HepG2 (cell line): ENCODE results near the gene FKBP14. TPM values are rescaled to one million over a fixed set of nuclear protein-coding genes. Genes with fewer than 3 reads are reported as not detected.

ENCODE experiments used
- ATAC-seq: fragments of 200-7000 bp; cut with Tn5 transposase; 3 replicates; pipeline ENCODE4 v1.9.1; 2020; ENCODE audit warnings: mild to moderate bottlenecking, moderate library complexity
- BruUV-seq: library from RNA; stranded (reverse); fragments of 400-500 nt; replicated peaks from 2 replicates; lab custom pipeline; 2021; lab: Mats Ljungman, UMichigan
- CTCF ChIA-PET: fragments of 300-600 bp; formaldehyde crosslinking; extraction: SDS; loops from one replicate; lab custom pipeline; 2021; ENCODE audit warnings: low total read pairs, inconsistent platforms, low intra/inter-chr PET ratio; lab: Yijun Ruan, JAX
- POLR2A ChIA-PET: fragments of 350-600 bp; sonication (Branson Sonifier 250); formaldehyde crosslinking; loops from one replicate; lab custom pipeline; 2020; ENCODE audit warnings: antibody characterized with exemption, inconsistent platforms; lab: Yijun Ruan, JAX
- DNase-seq: peaks from one replicate; pipeline ENCODE4 v3.0.0-alpha.2; 2015; ENCODE audit warnings: low spot score
- FAIRE-seq: peaks from 3 replicates; lab custom pipeline; 2011; peaks lifted over from hg19 to GRCh38; lab: Jason Lieb, UNC
- H2AFZ ChIP-seq: one replicate; pipeline ENCODE4 v1.6.1; 2011; ENCODE audit warnings: low read length, inconsistent platforms
- H3K27ac ChIP-seq: fragments of 300-600 bp; 3 replicates; pipeline ENCODE4 v1.8.0; 2011; ENCODE audit warnings: mixed run types, mild to moderate bottlenecking, mixed read lengths, low read length, inconsistent platforms; ENCODE audit not compliant: insufficient read depth; ENCODE audit errors: extremely low read length
- H3K27me3 ChIP-seq, 2 experiments: fragments of 200-600 bp in 1 of 2; 2 replicates in 1 of 2; 3 replicates in 1 of 2; pipeline versions ENCODE4 v1.6.0 to v1.8.0; 2011; ENCODE audit warnings: low read length in 2 of 2, mild to moderate bottlenecking in 2 of 2, moderate library complexity in 2 of 2, inconsistent platforms in 1 of 2; ENCODE audit not compliant: insufficient read depth in 2 of 2, control insufficient read depth in 1 of 2
- H3K36me3 ChIP-seq, 2 experiments: fragments of 200-600 bp in 1 of 2; replicated peaks in 1 of 2; 2 replicates in 1 of 2; 3 replicates in 1 of 2; pipeline versions ENCODE4 v1.5.1 to v1.8.0; 2011; ENCODE audit warnings: low read length in 2 of 2, inconsistent platforms in 1 of 2; ENCODE audit not compliant: insufficient read depth in 2 of 2, control insufficient read depth in 1 of 2
- H3K4me1 ChIP-seq: 2 replicates; pipeline ENCODE4 v1.5.1; 2012; ENCODE audit warnings: low read length, inconsistent platforms; ENCODE audit not compliant: insufficient read depth
- H3K4me2 ChIP-seq: 2 replicates; pipeline ENCODE4 v1.6.0; 2011; ENCODE audit warnings: low read depth, low read length, inconsistent platforms
- H3K4me3 ChIP-seq, 3 experiments: fragments of 200-600 bp in 1 of 3; sonication (generic), shearing (Covaris generic) in 1 of 3; replicated peaks in 1 of 3; 2 replicates each; pipeline ENCODE4 v1.5.1; 2011 to 2016; ENCODE audit warnings: low read length in 3 of 3, inconsistent platforms in 2 of 3, low read depth in 2 of 3, mild to moderate bottlenecking in 2 of 3, control low read depth in 1 of 3, mixed read lengths in 1 of 3; ENCODE audit not compliant: insufficient read depth in 1 of 3
- H3K79me2 ChIP-seq: one replicate; pipeline ENCODE4 v1.6.1; 2011; ENCODE audit warnings: low read length, inconsistent platforms; ENCODE audit not compliant: insufficient read depth
- H3K9ac ChIP-seq: 2 replicates; pipeline ENCODE4 v1.6.0; 2011; ENCODE audit warnings: mild to moderate bottlenecking, low read depth, low read length, inconsistent platforms; ENCODE audit not compliant: insufficient read depth
- H3K9me3 ChIP-seq: 2 replicates; pipeline ENCODE4 v1.5.1; 2012; ENCODE audit warnings: mild to moderate bottlenecking, low read length
- H4K20me1 ChIP-seq: 2 replicates; pipeline ENCODE4 v1.6.0; 2011; ENCODE audit warnings: inconsistent platforms, mild to moderate bottlenecking, low read length, moderate library complexity; ENCODE audit not compliant: insufficient read depth
- ATF7-NPFF ChIP-seq: sonication (generic); formaldehyde crosslinking; IDR thresholded peaks from 2 replicates; pipeline ENCODE4 v1.8.1; 2023; ENCODE audit warnings: mild to moderate bottlenecking, low read depth, missing genetic modification reagents, moderate library complexity
- BATF2 ChIP-seq: sonication (generic); formaldehyde crosslinking; IDR thresholded peaks from 2 replicates; pipeline ENCODE4 v1.8.0; 2022; ENCODE audit warnings: mild to moderate bottlenecking, missing genetic modification reagents, moderate library complexity
- FOXP1 ChIP-seq, 2 experiments: fragments of 450-650 bp in 1 of 2; IDR thresholded peaks; 2 replicates each; pipeline ENCODE4 v1.6.1; 2017 to 2018; ENCODE audit warnings: antibody characterized with exemption in 1 of 2
- FOXP4 ChIP-seq: sonication (generic); formaldehyde crosslinking; IDR thresholded peaks from 2 replicates; pipeline ENCODE4 v1.4.0; 2020; ENCODE audit warnings: missing genetic modification reagents
- KLF9 ChIP-seq: IDR thresholded peaks from 2 replicates; pipeline ENCODE4 v1.6.1; 2016; ENCODE audit warnings: low read depth
- NFATC3 ChIP-seq: sonication (generic); formaldehyde crosslinking; IDR thresholded peaks from 2 replicates; pipeline ENCODE4 v1.5.1; 2020; ENCODE audit warnings: mild to moderate bottlenecking, missing genetic modification reagents
- RAD21 ChIP-seq: fragments of 450-650 bp; formaldehyde crosslinking; IDR thresholded peaks from 2 replicates; pipeline ENCODE4 v1.5.0; 2020; ENCODE audit warnings: mild to moderate bottlenecking
- SETDB1 ChIP-seq: sonication (generic); formaldehyde crosslinking; IDR thresholded peaks from 2 replicates; pipeline ENCODE4 v1.5.1; 2020; ENCODE audit warnings: missing genetic modification reagents, mild to moderate bottlenecking, borderline replicate concordance
- SKIL ChIP-seq: sonication (generic); formaldehyde crosslinking; IDR thresholded peaks from 2 replicates; pipeline ENCODE4 v1.8.0; 2022; ENCODE audit warnings: missing genetic modification reagents, mild to moderate bottlenecking, moderate library complexity, borderline replicate concordance
- SNRNP70 ChIP-seq: fragments of 200-400 bp; formaldehyde crosslinking; IDR thresholded peaks from 2 replicates; pipeline ENCODE4 v1.6.1; 2017; ENCODE audit warnings: mild to moderate bottlenecking, low read depth, low read length, moderate library complexity
- SYNCRIP ChIP-seq: fragments of 200-400 bp; formaldehyde crosslinking; IDR thresholded peaks from 2 replicates; pipeline ENCODE4 v1.6.1; 2018; ENCODE audit warnings: mild to moderate bottlenecking, low read depth, low read length; ENCODE audit not compliant: insufficient read depth
- ZBTB44 ChIP-seq: sonication (generic); formaldehyde crosslinking; IDR thresholded peaks from 2 replicates; pipeline ENCODE4 v1.4.0; 2020; ENCODE audit warnings: missing genetic modification reagents
- ZNF24 ChIP-seq: fragments of 450-650 bp; IDR thresholded peaks from 2 replicates; pipeline ENCODE4 v1.6.1; 2017; ENCODE audit warnings: antibody characterized with exemption, mild to moderate bottlenecking
- ZNF274 ChIP-seq: sonication (generic); formaldehyde crosslinking; IDR thresholded peaks from 2 replicates; pipeline ENCODE4 v1.5.1; 2020; ENCODE audit warnings: mild to moderate bottlenecking, missing genetic modification reagents
- ZNF513 ChIP-seq: sonication (generic); formaldehyde crosslinking; conservative IDR thresholded peaks from 2 replicates; pipeline ENCODE4 v1.5.0; 2020; ENCODE audit warnings: missing genetic modification reagents
- ZNF670 ChIP-seq: sonication (generic); formaldehyde crosslinking; IDR thresholded peaks from 2 replicates; pipeline ENCODE4 v1.8.0; 2022; ENCODE audit warnings: mild to moderate bottlenecking, missing genetic modification reagents, borderline replicate concordance
- WGBS: methylation state at CpG from one replicate; pipeline ENCODE4 v1.1.6; 2017; ENCODE audit warnings: low lambda C conversion rate; 5-methylcytosine and 5-hydroxymethylcytosine counted together
- in situ Hi-C: cut with HindIII; loops from 2 replicates; pipeline ENCODE4 v1.10.0; 2017; ENCODE audit warnings: low pct_unique_long_range_greater_than_20kb; ENCODE audit not compliant: extremely low pct_ligation_motif_present
- intact Hi-C: fragments of 100-400 bp; cut with micrococcal nuclease; formaldehyde crosslinking; loops from one replicate; pipeline ENCODE4 v1.10.0; 2022; ENCODE audit not compliant: unreplicated experiment
- polyA plus RNA-seq, 8 experiments: library from polyadenylated mRNA; depleted of rRNA in 3 of 8; stranded (reverse) in 7 of 8; unstranded in 1 of 8; fragments of >200 nt; fragmentation: Illumina TruSeq in 4 of 8; extraction: Trizol in 4 of 8; gene quantifications; 2 replicates each; pipeline versions ENCODE4 v1.2.1 to v1.2.3, GENCODE V29; 2011 to 2016; ENCODE audit warnings: low read depth in 4 of 8, missing spikeins in 1 of 8, mixed read lengths in 1 of 8; ENCODE audit not compliant: insufficient read depth in 1 of 8
- total RNA-seq, 5 experiments: library from RNA; depleted of rRNA; stranded (reverse); fragments of >200 nt; fragmentation: Illumina TruSeq; extraction: Trizol; gene quantifications; 2 replicates each; pipeline ENCODE4 v1.2.3, GENCODE V29; 2016; ENCODE audit warnings: low read depth in 1 of 5

The FKBP14 gene
- total and polyA plus RNA-seq, 2 of the 13 experiments (the other 11 are each of a cell fraction or from before 2014, with no cell fraction given), result 20.0 to 32.3 TPM

- TF ChIP-seq ZNF513 (no peak), ATF7-NPFF (CRISPR knock-in tag) (no peak)
Measured at GRCh38 chr7:30010021-30010420, 16.5 kb downstream of the FKBP14 start (continued).

- TF ChIP-seq ZNF670, result no peak
- no peak for TF ChIP-seq SETDB1 (CRISPR knock-in tag)
- TF ChIP-seq BATF2 (CRISPR knock-in tag), result no peak
- no peak for TF ChIP-seq KLF9
- no peak for TF ChIP-seq SNRNP70
- no peak for TF ChIP-seq FOXP1 (IDR thresholded peaks at IDR 0.05)
- no peak for TF ChIP-seq FOXP1 (CRISPR knock-in tag; IDR thresholded peaks at IDR 0.05)
- TF ChIP-seq ZNF24, result no peak
- no peak for TF ChIP-seq RAD21 (CRISPR knock-in tag)
- TF ChIP-seq FOXP4, result no peak
- no peak for TF ChIP-seq ZBTB44 (CRISPR knock-in tag)
- TF ChIP-seq NFATC3 (CRISPR knock-in tag), result no peak
- no peak for TF ChIP-seq SYNCRIP
- no peak for TF ChIP-seq ZNF274 (CRISPR knock-in tag)
- TF ChIP-seq SKIL (CRISPR knock-in tag), result no peak
- Histone ChIP-seq H3K9ac (no peak overlapping the region), H3K27me3 (no peaks in the 10 kb centered on the region), H3K79me2 (no peaks in the 10 kb centered on the region), H3K9me3 (no peaks in the 10 kb centered on the region), H2AFZ (no peak overlapping the region), H3K27ac (no peak overlapping the region), H3K4me2 (no peak overlapping the region), H3K4me3 (no peak overlapping the region), H4K20me1 (no peaks in the 10 kb centered on the region), H3K36me3 (no peaks in the 10 kb centered on the region), H3K4me1 (peaks cover 10% of the 10 kb centered on the region; the same call in 1 of the 2 replicates)
- POLR2A ChIA-PET, result no interaction called here
- BruUV-seq, result no TSS peak
- CTCF ChIA-PET, result no interaction called here
- no peak for DNase-seq
- intact Hi-C loops, result no loop called here
- no peak for ATAC-seq
- WGBS, result 65% methylated on average over 3 of the region's 3 CpGs
- FAIRE-seq, result no peak
- in situ Hi-C loops, result no loop called here
Measured at GRCh38 chr7:30005464-30005863, 21.0 kb downstream of the FKBP14 start.
